HG02763 (cell line): ENCODE measurements around the gene DOK4.
"Not testable (repeated sequence)": the region's sequence is repeated elsewhere in the genome, so short reads cannot be mapped to it uniquely, and the experiment has no call there.

Experiments
- ATAC-seq: cut with Tn5 transposase; IDR thresholded peaks from one replicate; pipeline ENCODE4 v1.9.1; 2021; ENCODE audit warnings: mild to moderate bottlenecking, moderate library complexity; ENCODE audit not compliant: unreplicated experiment

DOK4 gene

GRCh38 chr16:57452021-57452420 lies 34.3 kb downstream of the DOK4 start:
- ATAC-seq: no peak

DNA sequence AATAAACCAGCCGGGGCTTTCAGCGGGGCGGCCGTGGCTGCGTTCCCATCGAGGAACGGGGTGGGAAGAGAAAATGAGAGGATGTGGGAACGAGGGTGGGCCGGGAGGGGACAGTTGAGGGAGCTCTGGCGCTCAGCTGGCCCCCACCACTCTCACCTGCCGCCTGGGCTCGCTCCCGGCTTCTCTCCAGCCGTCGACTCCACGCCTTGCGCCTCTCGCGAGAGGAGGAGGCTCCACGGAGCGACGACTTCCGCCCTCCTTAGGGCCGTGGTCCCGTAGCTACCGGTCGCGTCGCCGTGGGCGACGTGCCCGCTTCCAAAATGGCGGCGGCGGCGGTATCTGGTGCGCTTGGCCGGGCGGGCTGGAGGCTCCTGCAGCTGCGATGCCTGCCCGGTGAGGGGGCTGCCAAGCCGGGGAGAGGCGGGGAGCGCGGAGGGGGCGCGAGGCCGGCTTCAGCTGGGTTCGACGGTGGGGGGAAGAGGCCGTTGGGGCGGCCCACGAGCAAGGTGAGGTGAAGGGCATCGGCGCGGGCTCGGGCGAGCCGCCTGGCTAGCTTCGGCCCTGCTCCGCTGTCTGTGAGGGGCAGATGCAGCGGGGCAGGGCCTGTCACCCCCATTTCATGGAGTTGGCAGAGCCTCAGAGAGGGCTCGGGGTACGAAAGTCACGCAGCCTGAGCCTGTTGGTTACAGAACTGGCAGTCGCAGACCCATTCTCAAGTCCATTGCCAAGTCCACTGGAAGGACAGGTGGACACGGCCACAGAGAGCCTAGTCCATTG lies 38.9 kb downstream of the DOK4 start, which contains the start of the genes CIAPIN1 and COQ9:
Gene CIAPIN1 (minus strand): TSS at position 200 of the 777 bp plus-strand sequence. CDS start 6,457 bp downstream, outside the sequence.
Gene COQ9 (plus strand): TSS at position 294 of the 777 bp plus-strand sequence. CDS start 27 bp downstream, at position 321.
- peak; percentile 97 for ATAC-seq

- peak; percentile 27 for ATAC-seq
Measured at GRCh38 chr16:57446531-57447185, 39.6 kb downstream of the DOK4 start.

DNA sequence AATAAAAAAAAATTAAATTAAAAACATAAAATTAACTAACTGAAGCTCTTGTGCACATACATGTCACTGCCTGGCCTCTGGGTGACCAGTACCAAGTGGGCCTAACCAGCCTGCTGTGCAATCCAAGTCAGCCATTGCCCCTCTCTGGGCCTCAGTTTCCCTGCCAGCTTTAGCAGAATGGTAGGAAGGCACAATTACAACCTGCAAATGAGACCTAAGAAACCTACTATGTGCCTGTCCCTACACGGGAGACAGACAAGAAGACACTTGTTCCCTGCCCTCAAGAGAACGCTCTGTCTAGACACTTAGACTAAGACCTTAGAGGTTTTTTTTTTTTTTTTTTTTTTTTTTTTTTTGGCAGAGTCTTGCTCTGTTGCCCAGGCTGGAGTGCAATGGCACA lies 40.8 kb downstream of the DOK4 start:
- ATAC-seq: no peak

DNA sequence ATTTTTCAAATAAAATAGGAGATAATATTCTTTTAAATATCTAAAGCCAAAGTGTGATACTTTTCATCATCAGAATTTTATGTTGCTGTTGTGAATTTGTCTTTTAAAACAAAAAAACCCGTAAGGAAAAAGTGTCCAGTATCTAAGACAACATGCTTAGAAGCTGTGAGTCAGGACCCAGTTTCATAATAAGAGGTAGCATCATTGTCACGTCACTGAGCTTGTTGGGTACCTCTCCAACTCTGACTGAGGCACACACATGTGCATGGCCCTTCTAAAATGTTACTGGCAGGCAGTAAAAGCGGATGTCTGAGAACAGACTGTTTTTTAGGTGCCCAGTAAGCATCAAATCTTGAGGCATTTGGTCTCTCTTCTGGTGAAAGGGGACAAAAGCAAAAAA lies 41.6 kb downstream of the DOK4 start:
- no peak for ATAC-seq

DNA sequence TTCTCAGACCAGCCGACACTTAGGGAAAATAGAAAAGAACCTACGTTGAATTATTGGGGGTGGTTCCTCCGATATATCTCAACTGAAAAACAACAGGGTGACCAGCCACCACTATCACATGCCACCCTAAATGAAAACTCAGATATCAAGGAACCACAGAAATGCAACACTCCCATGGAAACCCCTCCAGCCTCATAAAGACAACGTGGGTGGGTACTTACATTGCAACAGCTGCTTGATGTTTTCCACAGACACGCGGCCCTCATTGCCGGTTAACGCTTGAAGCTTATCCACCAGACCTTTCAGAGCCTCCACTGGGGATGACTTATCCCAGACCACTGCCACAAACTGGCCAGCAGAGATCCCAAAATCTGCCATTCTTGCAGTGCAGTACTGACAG lies 45.7 kb downstream of the DOK4 start:
- not testable (repeated sequence) for ATAC-seq

GRCh38 chr16:57439947-57440346 lies 46.3 kb downstream of the DOK4 start:
- not testable (repeated sequence) for ATAC-seq

GRCh38 chr16:57435838-57436237 lies 50.5 kb downstream of the DOK4 start:
- no peak for ATAC-seq

GRCh38 chr16:57434003-57434402 lies 52.3 kb downstream of the DOK4 start:
- ATAC-seq: no peak

- no peak for ATAC-seq
Measured at GRCh38 chr16:57432989-57433388, 53.3 kb downstream of the DOK4 start.

DNA sequence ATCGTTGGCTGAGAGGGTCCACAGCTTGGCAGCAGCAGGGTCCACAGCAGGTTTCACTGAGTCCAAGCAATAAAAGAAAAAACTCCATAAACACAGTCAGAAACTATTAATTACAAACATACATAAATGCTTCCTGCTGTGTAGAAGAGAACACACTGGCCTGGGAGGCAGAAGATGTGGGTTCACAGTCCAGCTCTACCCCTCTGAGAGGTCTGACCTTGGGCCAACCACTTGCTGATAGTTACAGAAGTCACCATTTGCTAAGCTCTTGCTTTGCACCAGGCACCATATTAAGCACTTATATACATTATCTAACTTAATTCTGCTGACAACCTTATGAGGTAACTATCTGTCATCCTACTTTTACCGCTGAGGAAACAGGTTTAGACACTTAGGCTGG lies 53.8 kb downstream of the DOK4 start:
- no peak for ATAC-seq

DNA sequence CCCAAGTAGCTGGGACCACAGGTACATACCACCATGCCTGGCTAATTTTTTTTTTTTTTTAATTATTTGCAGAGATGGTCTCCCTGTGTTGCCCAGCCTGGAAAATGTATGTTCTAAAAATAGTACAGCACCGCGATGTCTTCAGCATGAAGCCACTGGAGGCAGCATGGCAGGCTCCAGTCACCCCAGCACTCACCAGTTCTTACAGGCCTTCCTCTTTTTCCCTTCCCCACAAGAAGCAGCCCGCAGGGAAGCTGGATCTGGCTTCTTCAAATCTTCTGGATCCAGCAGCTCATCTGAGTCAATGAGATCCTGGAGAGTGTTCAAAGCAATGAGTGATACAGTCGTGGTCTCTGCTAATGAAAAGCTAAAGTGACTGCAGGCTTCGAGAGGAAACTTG lies 55.3 kb downstream of the DOK4 start:
- ATAC-seq: no peak

GRCh38 chr16:57427824-57428223 lies 58.5 kb downstream of the DOK4 start:
- no peak for ATAC-seq

DNA sequence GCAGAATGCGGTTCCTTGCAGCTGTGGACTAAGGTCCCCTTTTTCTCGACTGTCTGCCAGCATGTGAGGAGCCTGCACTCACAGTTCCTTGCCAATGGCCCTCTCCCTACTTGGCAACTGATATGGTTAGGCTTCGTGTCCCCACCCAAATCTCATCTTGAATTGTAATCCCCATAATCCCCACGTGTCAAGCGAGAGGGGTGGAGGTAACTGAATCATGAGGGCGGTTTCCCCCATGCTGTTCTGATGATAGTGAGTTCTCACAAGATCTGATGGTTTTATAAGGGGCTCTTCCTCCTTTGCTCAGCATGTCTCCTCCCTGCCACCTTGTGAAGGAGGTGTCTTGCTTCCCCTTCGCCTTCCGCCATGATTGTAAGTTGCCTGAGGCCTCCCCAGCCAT lies 59.0 kb downstream of the DOK4 start:
- ATAC-seq: no peak

GRCh38 chr16:57426356-57426755 lies 59.9 kb downstream of the DOK4 start:
- ATAC-seq: no peak

- ATAC-seq: no peak
Measured at GRCh38 chr16:57424583-57424982, 61.7 kb downstream of the DOK4 start.

DNA sequence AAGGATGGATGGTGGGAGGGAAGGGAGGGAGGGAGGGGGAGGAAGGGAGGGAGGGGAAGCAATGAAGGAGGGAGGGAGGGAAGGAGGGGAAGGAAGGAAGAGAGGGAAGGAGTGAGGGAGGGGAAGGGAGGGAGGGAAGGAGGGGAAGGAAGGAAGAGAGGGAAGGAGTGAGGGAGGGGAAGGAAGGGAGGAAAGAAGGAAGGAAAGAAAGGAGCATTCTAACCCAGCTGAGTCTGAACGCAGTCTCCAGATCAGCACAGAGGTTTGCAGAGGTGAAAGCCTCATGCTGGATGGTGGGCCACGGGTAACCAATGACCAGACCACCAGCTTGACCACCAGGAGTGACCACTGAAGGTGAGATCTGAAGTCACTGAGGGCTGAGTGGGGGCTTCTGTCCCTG lies 63.1 kb downstream of the DOK4 start:
- no peak for ATAC-seq

DNA sequence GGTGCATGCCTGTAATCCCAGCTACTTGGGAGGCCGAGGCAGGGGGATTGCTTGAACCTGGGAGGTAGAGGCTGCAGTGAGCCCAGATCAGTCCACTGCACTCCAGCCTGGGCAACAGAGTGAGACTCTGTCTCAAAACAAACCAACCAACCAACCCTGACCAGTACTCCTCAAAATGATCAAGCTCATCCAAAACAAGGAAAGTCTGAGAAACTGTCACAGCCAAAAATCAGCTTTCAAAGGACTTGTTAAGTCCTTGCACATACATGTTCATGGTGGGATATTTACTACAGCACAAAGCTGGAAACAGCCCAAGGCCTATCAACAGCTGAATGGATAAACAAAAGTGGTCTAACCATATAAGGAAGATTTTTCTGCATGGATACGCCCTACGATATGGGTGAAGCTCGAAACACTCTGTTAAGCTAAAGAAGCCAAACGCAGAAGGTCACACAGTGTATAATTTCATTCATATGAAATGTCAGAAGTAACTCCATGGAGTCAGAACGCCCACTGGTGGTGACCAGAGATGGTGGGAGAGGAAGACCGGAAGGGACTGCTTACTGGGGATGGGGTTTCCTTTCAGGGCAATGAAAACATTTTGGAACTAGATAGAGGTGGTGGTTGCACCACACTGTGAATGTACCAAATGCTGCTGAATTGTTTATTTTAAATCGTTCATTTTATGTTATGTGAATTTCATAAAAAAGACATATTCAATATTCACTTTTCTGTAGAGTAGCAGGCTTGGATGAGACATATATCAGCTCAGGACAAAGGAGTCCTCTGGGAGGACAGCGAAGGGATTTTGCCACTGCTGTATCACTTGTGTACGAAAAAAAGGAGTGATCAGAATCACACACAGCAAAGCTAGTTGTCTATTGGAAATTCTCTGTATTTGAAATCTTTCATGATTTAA lies 64.0 kb downstream of the DOK4 start:
- ATAC-seq: no peak
